GM04503 (cell line): Measurements from ENCODE around the gene PAQR8.

Source experiments
- DNase-seq: peaks from one replicate; pipeline ENCODE4 v3.0.0-alpha.2; 2012; ENCODE audit warnings: low read depth

Gene PAQR8

DNA sequence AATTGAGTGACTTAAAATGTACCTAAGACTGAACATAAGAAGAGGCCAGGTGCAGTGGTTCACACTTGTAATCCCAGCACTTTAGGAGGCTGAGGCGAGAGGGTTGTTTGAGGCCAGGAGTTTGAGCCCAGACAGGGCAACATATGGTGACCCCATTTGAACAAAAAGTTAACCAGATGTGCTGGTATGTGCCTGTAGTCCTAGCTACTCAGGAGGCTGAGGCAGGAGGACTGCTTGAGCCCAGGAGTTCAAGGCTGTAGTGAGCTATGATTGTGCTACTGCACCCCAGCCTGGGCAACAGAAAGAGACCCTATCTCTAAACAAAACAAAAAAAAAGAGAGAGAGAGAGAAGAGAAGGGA lies 10.1 kb upstream of the PAQR8 start:
- DNase-seq = no peak

GRCh38 chr6:52352239-52353018 lies 9.5 kb upstream of the PAQR8 start:
- DNase-seq = peak; percentile 95

GRCh38 chr6:52356017-52356416 lies 5.9 kb upstream of the PAQR8 start:
- DNase-seq = no peak

- no peak for DNase-seq
Measured at GRCh38 chr6:52359403-52359802, 2.5 kb upstream of the PAQR8 start.

- DNase-seq = no peak
Measured at GRCh38 chr6:52360028-52360427, 1.9 kb upstream of the PAQR8 start.

DNA sequence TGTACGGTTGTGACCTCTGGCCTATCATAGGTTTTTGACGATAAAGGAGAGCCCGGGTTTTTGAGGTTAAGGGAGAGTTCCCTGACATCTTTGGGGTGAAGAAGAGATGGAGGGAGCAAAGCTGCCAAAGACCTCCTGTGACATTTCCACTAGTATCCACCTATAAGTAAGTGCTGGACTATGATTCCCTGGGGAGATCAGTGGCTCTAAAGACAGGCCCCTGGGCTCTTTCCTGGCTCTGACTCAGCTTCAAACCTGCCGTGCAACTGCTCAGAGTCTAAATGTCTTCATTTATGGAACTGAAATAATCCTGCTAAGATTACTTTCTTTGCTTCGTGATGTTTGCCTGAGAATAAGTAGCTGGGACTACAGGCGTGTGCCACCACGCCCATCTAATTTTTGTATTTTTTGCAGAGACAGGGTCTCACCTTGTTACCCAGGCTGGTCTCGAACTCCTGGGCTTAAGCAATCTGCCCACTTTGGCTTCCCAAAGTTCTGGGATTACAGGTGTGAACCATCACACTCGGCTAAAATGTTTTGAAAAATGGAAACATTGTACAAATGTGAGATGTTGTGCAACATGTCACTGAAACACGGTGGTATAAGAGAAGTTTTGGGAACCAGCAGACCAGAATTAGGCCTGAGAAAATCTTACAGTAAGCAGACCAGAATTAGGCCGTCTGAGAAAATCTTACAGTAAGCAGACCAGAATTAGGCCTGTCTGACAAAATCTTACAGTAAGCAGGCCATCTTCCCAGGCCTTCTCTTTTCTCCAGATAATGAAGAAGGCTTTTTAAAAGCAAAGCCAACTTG lies 1.1 kb upstream of the PAQR8 start:
- DNase-seq = no peak

- DNase-seq = no peak
Measured at GRCh38 chr6:52361414-52361944, 472 bp upstream of the PAQR8 start.

DNA sequence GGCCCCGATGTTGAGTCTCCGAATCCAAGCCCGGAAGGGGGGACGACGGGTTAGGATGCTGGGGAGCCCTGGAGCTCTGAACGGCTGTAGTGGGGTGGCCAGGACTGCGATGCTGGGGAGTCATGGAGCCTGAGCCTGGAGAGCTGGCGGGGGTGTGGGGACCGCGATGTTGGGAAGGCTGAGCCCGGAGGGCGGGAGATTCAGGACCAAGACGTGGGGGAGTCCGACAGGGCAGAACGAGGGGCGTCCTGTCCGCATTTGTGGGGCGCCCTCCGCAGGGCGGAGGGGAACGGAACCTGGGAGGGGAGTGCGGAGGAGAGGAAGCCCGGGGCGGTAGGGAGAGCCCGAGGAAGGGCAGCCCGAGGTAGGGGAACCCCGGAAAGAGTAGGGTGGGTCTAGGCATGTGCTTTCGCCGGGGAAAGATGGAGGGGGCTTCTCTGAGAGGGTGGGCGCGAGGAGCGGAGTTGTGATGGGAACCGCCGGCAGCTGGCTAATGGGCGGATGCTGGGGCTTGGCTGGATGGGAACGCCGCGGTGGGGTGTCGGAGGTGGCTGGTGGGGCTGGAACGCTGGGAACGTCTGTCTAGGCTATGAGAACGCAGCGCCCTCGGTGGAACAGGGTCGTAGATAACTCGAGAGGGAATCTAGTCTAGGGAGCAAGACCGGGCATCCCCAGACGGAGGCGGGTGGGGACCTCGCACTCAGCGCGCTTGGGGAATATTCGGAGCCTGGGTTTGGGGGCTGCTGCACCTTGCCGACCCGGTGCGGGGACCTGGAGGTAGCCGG lies 684 bp downstream of the PAQR8 start:
- no peak for DNase-seq

DNA sequence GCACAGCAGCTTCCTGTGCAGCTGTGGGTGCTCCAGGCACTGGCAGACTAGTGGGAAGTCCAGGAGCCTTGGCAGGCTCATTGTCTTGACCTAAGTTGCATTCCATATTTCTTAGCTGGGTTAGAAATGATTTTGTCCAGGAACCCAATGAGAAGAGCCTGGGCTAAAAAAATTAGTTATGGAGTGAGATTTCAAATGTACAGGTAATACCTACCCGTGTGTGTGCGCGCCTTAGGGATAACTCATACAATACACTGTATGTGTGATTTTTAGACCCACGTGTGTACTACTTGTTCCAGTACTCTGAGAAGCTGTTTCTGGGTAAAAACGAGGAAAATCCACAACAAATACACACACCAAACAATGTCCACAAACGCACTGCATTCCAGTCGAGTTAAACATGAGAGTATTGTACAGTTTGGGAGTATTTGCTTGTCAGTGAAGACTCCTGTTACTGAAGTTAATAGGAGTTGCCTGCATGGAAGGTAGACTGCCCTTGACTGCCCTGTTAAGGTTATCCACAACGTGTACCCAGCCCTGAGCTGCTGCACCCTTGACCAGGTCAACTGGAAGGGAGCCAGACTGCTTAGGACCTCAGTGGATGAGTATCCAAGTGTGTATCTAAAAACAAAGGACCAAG lies 1.4 kb downstream of the PAQR8 start:
- no peak for DNase-seq

- no peak for DNase-seq
Measured at GRCh38 chr6:52364480-52365166, 2.7 kb downstream of the PAQR8 start.

DNA sequence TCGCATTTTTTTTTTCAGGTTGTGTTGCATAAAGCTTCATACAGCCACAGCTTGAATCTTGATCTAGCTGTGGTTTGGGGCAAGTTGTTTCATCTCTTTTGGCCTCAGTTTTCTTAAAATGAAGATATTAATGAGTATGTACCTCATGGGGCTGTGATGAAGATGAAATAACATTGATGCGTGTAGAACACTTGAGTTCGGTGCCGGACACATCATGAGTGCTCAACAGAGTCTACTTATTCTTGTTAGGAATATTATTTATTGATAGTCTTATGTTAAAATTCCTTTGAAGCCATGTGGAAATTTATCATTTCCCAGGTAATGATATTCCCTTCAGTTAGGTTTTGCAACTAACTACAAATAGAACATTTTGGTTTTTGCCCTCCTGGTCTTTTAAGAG lies 3.4 kb downstream of the PAQR8 start:
- DNase-seq = no peak

GRCh38 chr6:52365866-52366540 lies 4.1 kb downstream of the PAQR8 start:
- no peak for DNase-seq

- no peak for DNase-seq
Measured at GRCh38 chr6:52368002-52368401, 6.1 kb downstream of the PAQR8 start.

DNA sequence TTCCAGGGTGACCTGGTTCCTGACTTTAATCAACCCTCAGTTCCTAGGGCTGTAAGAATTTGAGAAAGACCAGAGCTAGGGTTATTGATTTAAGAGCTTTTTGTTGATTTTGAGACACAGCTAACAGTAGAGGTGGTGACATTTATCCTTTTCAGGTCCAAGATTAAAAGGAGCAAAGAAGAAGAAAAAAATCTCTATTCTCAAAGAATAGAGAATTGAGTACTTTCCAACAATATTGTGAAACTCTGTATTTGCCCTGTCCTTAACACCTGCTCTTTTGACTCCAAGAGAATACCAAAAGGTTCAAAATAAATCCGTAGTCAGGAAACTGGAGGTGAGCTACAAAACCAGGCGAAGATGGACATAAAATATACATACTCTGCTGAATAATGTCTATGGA lies 7.3 kb downstream of the PAQR8 start:
- no peak for DNase-seq

DNA sequence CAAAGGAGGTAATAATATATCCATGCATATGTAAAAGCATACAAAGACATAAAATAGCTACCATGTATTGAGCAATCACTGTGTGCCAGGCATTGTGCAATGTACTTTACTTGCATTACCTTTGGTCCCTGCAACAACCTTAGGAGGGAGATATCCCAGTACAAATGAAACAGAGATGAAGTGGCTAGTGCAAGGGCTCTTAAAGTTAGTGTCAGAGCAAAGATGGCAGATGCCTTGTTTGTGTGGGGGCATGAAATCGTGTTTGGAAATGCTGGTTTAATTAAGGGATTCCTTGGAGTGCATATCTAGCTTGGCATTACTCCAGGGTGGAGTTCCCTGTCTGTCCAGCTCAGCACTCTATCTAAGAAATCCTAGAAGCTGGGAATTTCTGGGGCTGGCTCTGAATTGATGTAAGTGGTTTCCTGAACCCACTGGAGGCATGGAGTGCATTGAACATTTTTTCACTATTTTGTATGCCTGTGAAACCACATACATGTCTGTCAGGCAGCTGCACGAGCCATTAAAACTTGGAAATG lies 9.8 kb downstream of the PAQR8 start:
- DNase-seq = no peak

GRCh38 chr6:52373151-52373690 lies 11.3 kb downstream of the PAQR8 start:
- DNase-seq = no peak

- DNase-seq = no peak
Measured at GRCh38 chr6:52374247-52374646, 12.3 kb downstream of the PAQR8 start.

- no peak for DNase-seq
Measured at GRCh38 chr6:52375780-52376556, 14.0 kb downstream of the PAQR8 start.

- no peak for DNase-seq
Measured at GRCh38 chr6:52376763-52377162, 14.8 kb downstream of the PAQR8 start.
